ENCODE data around the gene MPDU1. TPM values are rescaled to one million over a fixed set of nuclear protein-coding genes. Genes with fewer than 3 reads are reported as not detected.
A peak's percentile ranks its signal among the peaks of the same experiment; 100 is the strongest.

Gene MPDU1
- 100 to 1,000 TPM in 1 of 3 donors, 10 to 100 TPM in 2; 55.2 to 101 (median 94.5) TPM for total RNA-seq
- long read RNA-seq, donor 1, transcript MPDU1-203 (6 exons, 1,125 nt), result minor isoform, 6 of 29 reads
- long read RNA-seq, donor 1, transcript MPDU1-201 (7 exons, 1,601 nt), result major isoform, 13 of 29 reads
- long read RNA-seq, donor 1, partial matches to known transcripts, result 1 of 29 reads
- long read RNA-seq, donor 1, other reads (novel, unspliced or antisense), result 4 of 29 reads
- long read RNA-seq, donor 2, transcript MPDU1-201 (7 exons, 1,601 nt), result major isoform, 36 of 63 reads
- long read RNA-seq, donor 2, transcript MPDU1-203 (6 exons, 1,125 nt), result minor isoform, 9 of 63 reads
- long read RNA-seq, donor 2, transcript MPDU1-223 (1 exons, 728 nt), result minor isoform, 5 of 63 reads
- long read RNA-seq, donor 2, partial matches to known transcripts, result 7 of 63 reads
- long read RNA-seq, donor 2, other reads (novel, unspliced or antisense), result 6 of 63 reads

GRCh38 chr17:7583253-7584109 lies at the start of gene MPDU1:
TSS of gene MPDU1 (plus strand) at chr17:7583852. CDS start at chr17:7583863, 11 bp downstream.
- Histone ChIP-seq H3K9me3 (no peaks in the 10 kb centered on the region), H3K36me3 (ENCODE audit: low read depth) (peaks cover 13% of the 10 kb centered on the region), H3K4me1 (ENCODE audit: low read depth) (peaks cover 26% of the 10 kb centered on the region), H3K4me3 (peak within 1 kb of the TSS; percentile 44)
- DNase-seq (peak; percentile 95 to 98 (median 97)), ATAC-seq (peak; percentile 86)
- TF ChIP-seq CTCF (IDR thresholded peaks at IDR 0.05), result no peak
- intact Hi-C loops (cut with DNase I, micrococcal nuclease), result no loop called here

GRCh38 chr17:7538050-7538449 lies 45.6 kb upstream of the MPDU1 start:
- Histone ChIP-seq H3K4me3 (no peak overlapping the region), H3K9me3 (peaks cover 16% of the 10 kb centered on the region), H3K36me3 (ENCODE audit: low read depth) (no peaks in the 10 kb centered on the region), H3K4me1 (ENCODE audit: low read depth) (peaks cover under 1% of the 10 kb centered on the region)
- intact Hi-C loops (cut with DNase I, micrococcal nuclease), result no loop called here
- ATAC-seq (no peak), DNase-seq (no peak)
- no peak for TF ChIP-seq CTCF (IDR thresholded peaks at IDR 0.05)

- Histone ChIP-seq H3K4me1 (ENCODE audit: low read depth) (no peaks in the 10 kb centered on the region), H3K9me3 (peaks cover 16% of the 10 kb centered on the region), H3K4me3 (no peak overlapping the region), H3K36me3 (ENCODE audit: low read depth) (no peaks in the 10 kb centered on the region)
- no peak for TF ChIP-seq CTCF (IDR thresholded peaks at IDR 0.05)
- DNase-seq (no peak), ATAC-seq (no peak)
- intact Hi-C loops (cut with DNase I, micrococcal nuclease), result no loop called here
These were observed 44.6 kb upstream of the MPDU1 start for GRCh38 chr17:7538891-7539545.

DNA sequence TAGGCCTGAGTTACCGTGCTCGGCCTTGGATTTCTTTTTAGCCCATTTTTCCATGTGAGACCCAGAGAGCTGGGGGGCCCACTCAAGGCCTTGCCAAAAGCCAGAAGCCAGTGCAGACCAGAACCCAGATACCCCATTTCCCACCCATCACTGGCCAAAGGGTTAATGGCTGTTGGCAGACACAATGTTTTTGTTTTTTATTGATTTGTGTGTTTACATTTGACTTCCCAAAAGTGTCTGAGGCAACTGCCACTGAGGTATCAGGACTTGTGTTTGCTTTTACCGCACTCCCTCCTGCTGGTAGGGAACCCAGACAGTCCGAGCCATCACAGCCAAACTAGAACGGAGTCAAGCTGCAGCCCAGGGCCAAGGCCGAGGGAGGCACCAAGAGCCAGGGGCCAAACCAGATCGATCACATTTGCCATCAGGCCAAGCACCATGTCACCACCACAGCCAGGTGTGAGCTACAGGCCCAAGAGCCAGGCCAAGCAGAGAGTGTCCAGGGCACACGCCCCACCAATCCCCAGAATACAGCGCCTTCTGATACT lies 42.5 kb upstream of the MPDU1 start:
- no peak overlapping the region for H3K4me3 ChIP-seq
- H3K9me3 ChIP-seq, result peaks cover 16% of the 10 kb centered on the region
- no peaks in the 10 kb centered on the region for H3K36me3 ChIP-seq (ENCODE audit: low read depth)
- ATAC-seq (no peak), DNase-seq (no peak)
- no peaks in the 10 kb centered on the region for H3K4me1 ChIP-seq (ENCODE audit: low read depth)
- no peak for TF ChIP-seq CTCF (IDR thresholded peaks at IDR 0.05)
- intact Hi-C loops (cut with DNase I, micrococcal nuclease), result no loop called here

- ATAC-seq, result no peak
- DNase-seq, result no peak
- H3K4me3 ChIP-seq, result no peak overlapping the region
- TF ChIP-seq CTCF (IDR thresholded peaks at IDR 0.05), result no peak
- intact Hi-C loops (cut with DNase I, micrococcal nuclease), result no loop called here
- H3K9me3 ChIP-seq, result no peaks in the 10 kb centered on the region
- H3K4me1 ChIP-seq (ENCODE audit: low read depth), result peaks cover 4% of the 10 kb centered on the region
- H3K36me3 ChIP-seq (ENCODE audit: low read depth), result no peaks in the 10 kb centered on the region
These were observed 38.7 kb upstream of the MPDU1 start for GRCh38 chr17:7544911-7545310.
